Testis (tissue), 3 donors: ENCODE data around the gene SDK1. TPM values are rescaled to one million over a fixed set of nuclear protein-coding genes. Genes with fewer than 3 reads are reported as not detected.

Source experiments
- DNase-seq: peaks from one replicate; pipeline ENCODE4 v3.0.0-alpha.2; 2019
- H3K27ac ChIP-seq, 2 donors: fragments of 200-600 bp; sonication (generic); one replicate each; pipeline ENCODE4 v1.5.1; 2019
- H3K27me3 ChIP-seq: fragments of 200-600 bp; sonication (generic); one replicate; pipeline ENCODE4 v1.5.1; 2019
- H3K36me3 ChIP-seq: fragments of 200-600 bp; sonication (generic); one replicate; pipeline ENCODE4 v1.5.1; 2017; ENCODE audit warnings: low read depth; ENCODE audit errors: missing control alignments
- H3K4me1 ChIP-seq: fragments of 200-600 bp; sonication (generic); one replicate; pipeline ENCODE4 v1.5.1; 2019
- H3K4me3 ChIP-seq, 2 donors: fragments of 200-600 bp; sonication (generic); one replicate each; pipeline ENCODE4 v1.5.1; 2017 to 2019
- H3K9me3 ChIP-seq: fragments of 200-600 bp; sonication (generic); one replicate; pipeline ENCODE4 v1.5.1; 2017
- POLR2A ChIP-seq: fragments of 450-650 bp; IDR thresholded peaks from one replicate; pipeline ENCODE4 v1.6.1; 2017; ENCODE audit warnings: antibody characterized with exemption, mild to moderate bottlenecking, moderate library complexity
- WGBS, 2 donors: methylation state at CpG; one replicate each; pipeline ENCODE4 v1.1.5; 2018; 5-methylcytosine and 5-hydroxymethylcytosine counted together
- intact Hi-C: fragments of 100-400 bp; cut with DNase I; formaldehyde crosslinking; loops from one replicate; pipeline ENCODE4 v1.15.1; 2023; ENCODE audit warnings: low total_unique reads
- polyA plus RNA-seq: library from polyadenylated mRNA; stranded (reverse); fragments of 350-450 nt; fragmentation: Illumina TruSeq; extraction: RNeasy Lipid Tissue Mini Kit (QIAGEN cat#74804); gene quantifications from one replicate; pipeline ENCODE4 v1.2.3, GENCODE V29; 2014; ENCODE audit warnings: low read depth, low replicate concordance; ENCODE audit not compliant: insufficient read depth
- total RNA-seq, 2 donors: library from RNA; depleted of rRNA; stranded (reverse); fragments of >200 nt; gene quantifications; one replicate each; pipeline ENCODE4 v1.2.3, GENCODE V29; 2016
- TF ChIP-seq, protein P1 (sequence below), 3 experiments: fragments of 450-650 bp in 2 of 3; fragments of 200-600 bp in 1 of 3; sonication (generic) in 1 of 3; IDR thresholded peaks; one replicate each; pipeline ENCODE4 v1.5.1; 2016 to 2019; ENCODE audit warnings: antibody characterized with exemption in 3 of 3, mild to moderate bottlenecking in 2 of 3, moderate library complexity in 1 of 3

SDK1 gene
- total and polyA plus RNA-seq, 3 donors from 2014 or later = 20.0 to 36.2 (median 24.9) TPM

DNA sequence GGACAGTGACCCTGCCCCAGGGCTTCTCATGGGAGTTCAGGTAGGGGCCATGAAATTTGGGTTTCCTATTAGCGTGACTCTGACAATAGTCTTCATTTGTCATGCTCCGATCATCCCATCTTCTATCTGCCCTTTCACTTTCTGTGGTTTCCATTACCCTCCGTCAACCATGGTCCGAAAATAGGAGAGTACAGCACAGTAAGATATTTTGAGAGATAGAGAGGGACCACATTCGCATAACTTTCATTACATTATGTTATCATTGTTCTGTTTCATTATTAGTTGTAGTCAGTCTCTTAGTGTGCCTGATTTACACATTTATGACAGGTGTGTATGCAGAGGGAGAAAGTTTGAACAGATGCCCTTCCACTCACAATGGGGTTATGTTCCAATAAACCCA lies 649.2 kb downstream of the SDK1 start:
- intact Hi-C loops = no loop called here
- TF ChIP-seq, protein P1, sequence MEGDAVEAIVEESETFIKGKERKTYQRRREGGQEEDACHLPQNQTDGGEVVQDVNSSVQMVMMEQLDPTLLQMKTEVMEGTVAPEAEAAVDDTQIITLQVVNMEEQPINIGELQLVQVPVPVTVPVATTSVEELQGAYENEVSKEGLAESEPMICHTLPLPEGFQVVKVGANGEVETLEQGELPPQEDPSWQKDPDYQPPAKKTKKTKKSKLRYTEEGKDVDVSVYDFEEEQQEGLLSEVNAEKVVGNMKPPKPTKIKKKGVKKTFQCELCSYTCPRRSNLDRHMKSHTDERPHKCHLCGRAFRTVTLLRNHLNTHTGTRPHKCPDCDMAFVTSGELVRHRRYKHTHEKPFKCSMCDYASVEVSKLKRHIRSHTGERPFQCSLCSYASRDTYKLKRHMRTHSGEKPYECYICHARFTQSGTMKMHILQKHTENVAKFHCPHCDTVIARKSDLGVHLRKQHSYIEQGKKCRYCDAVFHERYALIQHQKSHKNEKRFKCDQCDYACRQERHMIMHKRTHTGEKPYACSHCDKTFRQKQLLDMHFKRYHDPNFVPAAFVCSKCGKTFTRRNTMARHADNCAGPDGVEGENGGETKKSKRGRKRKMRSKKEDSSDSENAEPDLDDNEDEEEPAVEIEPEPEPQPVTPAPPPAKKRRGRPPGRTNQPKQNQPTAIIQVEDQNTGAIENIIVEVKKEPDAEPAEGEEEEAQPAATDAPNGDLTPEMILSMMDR (IDR thresholded peaks at IDR 0.05) = no peak
- no peak for TF ChIP-seq POLR2A
- no peak overlapping the region for H3K4me3 ChIP-seq

GRCh38 chr7:3951316-3952055 lies 650.4 kb downstream of the SDK1 start:
- no peak for DNase-seq
- no peaks in the 10 kb centered on the region for H3K4me1 ChIP-seq
- no peak overlapping the region for H3K4me3 ChIP-seq
- H3K27me3 ChIP-seq = no peaks in the 10 kb centered on the region
- H3K36me3 ChIP-seq = no peaks in the 10 kb centered on the region
- no peak for TF ChIP-seq POLR2A
- TF ChIP-seq, protein P1 (IDR thresholded peaks at IDR 0.05) = no peak
- H3K9me3 ChIP-seq = no peaks in the 10 kb centered on the region
- intact Hi-C loops = no loop called here
- 94 to 96% methylated on average over 32 to 33 of the region's 33 CpGs for WGBS, 2 donors
- no peak overlapping the region for H3K27ac ChIP-seq

More for the DNA sequence above, 649.2 kb downstream of the SDK1 start:
- Histone ChIP-seq H3K27ac (no peak overlapping the region), H3K9me3 (no peaks in the 10 kb centered on the region), H3K27me3 (no peaks in the 10 kb centered on the region), H3K36me3 (no peaks in the 10 kb centered on the region), H3K4me1 (no peaks in the 10 kb centered on the region)
- no peak for DNase-seq
- WGBS, 2 donors = 94 to 98% methylated on average over 5 of the region's 5 CpGs

DNA sequence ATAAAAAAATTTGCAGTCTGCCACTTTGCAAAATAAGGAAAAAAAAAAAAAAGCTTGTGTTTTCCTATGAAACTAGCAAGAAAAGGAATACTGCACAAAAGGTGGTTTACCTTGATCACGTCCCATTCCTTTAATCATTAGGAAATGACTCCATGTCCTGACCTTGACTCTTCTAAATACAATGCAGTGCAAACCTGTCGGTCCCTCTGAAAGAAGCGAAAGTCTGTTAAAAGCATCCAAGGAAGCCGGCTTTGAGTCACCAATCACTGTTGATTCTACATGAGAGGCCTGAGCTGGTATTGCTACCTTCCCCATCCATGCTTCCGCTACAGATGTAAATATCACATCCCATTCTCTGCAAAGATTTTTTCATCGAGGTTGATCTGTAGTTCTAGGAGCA lies 652.1 kb downstream of the SDK1 start:
- no peaks in the 10 kb centered on the region for H3K9me3 ChIP-seq
- no peak overlapping the region for H3K27ac ChIP-seq
- no peaks in the 10 kb centered on the region for H3K4me1 ChIP-seq
- intact Hi-C loops = no loop called here
- no peaks in the 10 kb centered on the region for H3K36me3 ChIP-seq
- TF ChIP-seq, protein P1 (IDR thresholded peaks at IDR 0.05) = no peak
- TF ChIP-seq POLR2A = no peak
- no peaks in the 10 kb centered on the region for H3K27me3 ChIP-seq
- no peak overlapping the region for H3K4me3 ChIP-seq
- 83 to 92% methylated on average over 6 of the region's 6 CpGs for WGBS, 2 donors
- no peak for DNase-seq

- no peaks in the 10 kb centered on the region for H3K4me1 ChIP-seq
- H3K4me3 ChIP-seq = no peak overlapping the region
- no peak for DNase-seq
- TF ChIP-seq, protein P1 (IDR thresholded peaks at IDR 0.05) = no peak
- no peak for TF ChIP-seq POLR2A
- no peaks in the 10 kb centered on the region for H3K9me3 ChIP-seq
- H3K27ac ChIP-seq = no peak overlapping the region
- H3K27me3 ChIP-seq = no peaks in the 10 kb centered on the region
- intact Hi-C loops = no loop called here
- no peaks in the 10 kb centered on the region for H3K36me3 ChIP-seq
- 91 to 92% methylated on average over 7 of the region's 7 CpGs for WGBS, 2 donors
Measured at GRCh38 chr7:3953946-3954345, 652.9 kb downstream of the SDK1 start.

- no peak for DNase-seq
- WGBS, 2 donors = 87 to 91% methylated on average over 10 to 11 of the region's 11 CpGs
- intact Hi-C loops = no loop called here
Measured at GRCh38 chr7:3955026-3955425, 654.0 kb downstream of the SDK1 start.

More at GRCh38 chr7:3955026-3955425, 654.0 kb downstream of the SDK1 start:
- Histone ChIP-seq H3K27ac (no peak overlapping the region), H3K27me3 (no peaks in the 10 kb centered on the region), H3K9me3 (no peaks in the 10 kb centered on the region), H3K4me3 (no peak overlapping the region), H3K4me1 (no peaks in the 10 kb centered on the region), H3K36me3 (no peaks in the 10 kb centered on the region)
- TF ChIP-seq, protein P1 (IDR thresholded peaks at IDR 0.05) = no peak
- no peak for TF ChIP-seq POLR2A
